Endothelial cell of umbilical vein (primary cell): ENCODE data around the gene MAP1B.

Experiments
- EZH2 ChIP-seq: IDR thresholded peaks from 2 replicates; pipeline ENCODE4 v1.6.1; 2012; ENCODE audit warnings: borderline replicate concordance, low read depth, mild to moderate bottlenecking, moderate library complexity, low read length, inconsistent platforms; ENCODE audit not compliant: severe bottlenecking
- JUN ChIP-seq: IDR thresholded peaks from 2 replicates; pipeline ENCODE4 v1.6.1; 2011; ENCODE audit warnings: borderline replicate concordance, low read depth; ENCODE audit not compliant: insufficient read length, insufficient read depth
- MAX ChIP-seq: IDR thresholded peaks from 2 replicates; pipeline ENCODE4 v1.6.1; 2011; ENCODE audit not compliant: insufficient read depth, insufficient read length
- MYC ChIP-seq: IDR thresholded peaks from one replicate; pipeline ENCODE4 v1.6.1; 2011; ENCODE audit warnings: mild to moderate bottlenecking, low read depth, low read length
- POLR2A ChIP-seq: IDR thresholded peaks from 2 replicates; pipeline ENCODE4 v1.6.1; 2012; ENCODE audit warnings: low read depth, mild to moderate bottlenecking, control low read depth, low read length
- POLR2AphosphoS5 ChIP-seq: IDR thresholded peaks from 2 replicates; pipeline ENCODE4 v1.6.1; 2012; ENCODE audit warnings: low read depth, mild to moderate bottlenecking, control low read depth, low read length, moderate library complexity; ENCODE audit not compliant: insufficient read depth
- TF ChIP-seq, protein P1 (sequence below), 2 donors: IDR thresholded peaks; 1 replicate in 1 of 2; 2 replicates in 1 of 2; pipeline ENCODE4 v1.5.1; 2011; ENCODE audit warnings: low read length in 2 of 2, mild to moderate bottlenecking in 2 of 2, moderate library complexity in 2 of 2, control low read depth in 1 of 2, inconsistent platforms in 1 of 2, low read depth in 1 of 2; ENCODE audit not compliant: insufficient read depth in 1 of 2; ENCODE audit errors: extremely low read depth in 1 of 2

DNA sequence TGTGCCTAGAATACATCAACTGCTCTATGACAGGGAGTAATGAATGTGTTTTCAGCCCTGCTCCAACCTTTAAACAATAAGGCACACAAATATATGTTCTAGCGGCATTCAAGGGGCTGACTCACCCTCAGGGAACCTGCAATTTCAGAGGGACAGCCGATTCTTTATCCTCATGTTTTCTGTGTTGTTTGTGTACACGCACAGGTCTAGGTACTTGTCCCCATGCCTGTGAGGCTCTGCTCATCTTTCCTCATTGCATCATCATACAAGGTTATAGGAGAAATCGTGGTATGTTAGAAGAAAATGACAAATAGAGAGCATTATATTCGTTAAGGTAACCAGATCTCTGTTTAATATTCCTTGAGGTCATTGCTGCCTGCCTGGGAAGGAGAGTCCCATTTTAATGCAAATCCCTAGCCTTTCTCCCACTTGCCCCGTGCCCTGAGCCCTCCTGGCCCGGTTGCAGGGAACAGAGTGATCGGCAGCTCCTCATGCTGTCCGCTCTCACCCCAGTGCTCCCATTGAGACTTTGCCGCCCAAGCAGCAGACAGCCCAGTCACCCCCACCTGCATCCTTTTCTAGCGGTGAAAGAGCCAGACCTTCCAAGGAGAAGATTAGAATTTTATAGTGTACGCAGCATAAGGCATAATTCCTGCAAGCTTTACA lies 14.6 kb downstream of the MAP1B start:
- TF ChIP-seq POLR2AphosphoS5 (no peak), MAX (no peak), POLR2A (no peak), JUN (no peak), EZH2 (no peak), MYC (no peak)
- TF ChIP-seq, protein P1, sequence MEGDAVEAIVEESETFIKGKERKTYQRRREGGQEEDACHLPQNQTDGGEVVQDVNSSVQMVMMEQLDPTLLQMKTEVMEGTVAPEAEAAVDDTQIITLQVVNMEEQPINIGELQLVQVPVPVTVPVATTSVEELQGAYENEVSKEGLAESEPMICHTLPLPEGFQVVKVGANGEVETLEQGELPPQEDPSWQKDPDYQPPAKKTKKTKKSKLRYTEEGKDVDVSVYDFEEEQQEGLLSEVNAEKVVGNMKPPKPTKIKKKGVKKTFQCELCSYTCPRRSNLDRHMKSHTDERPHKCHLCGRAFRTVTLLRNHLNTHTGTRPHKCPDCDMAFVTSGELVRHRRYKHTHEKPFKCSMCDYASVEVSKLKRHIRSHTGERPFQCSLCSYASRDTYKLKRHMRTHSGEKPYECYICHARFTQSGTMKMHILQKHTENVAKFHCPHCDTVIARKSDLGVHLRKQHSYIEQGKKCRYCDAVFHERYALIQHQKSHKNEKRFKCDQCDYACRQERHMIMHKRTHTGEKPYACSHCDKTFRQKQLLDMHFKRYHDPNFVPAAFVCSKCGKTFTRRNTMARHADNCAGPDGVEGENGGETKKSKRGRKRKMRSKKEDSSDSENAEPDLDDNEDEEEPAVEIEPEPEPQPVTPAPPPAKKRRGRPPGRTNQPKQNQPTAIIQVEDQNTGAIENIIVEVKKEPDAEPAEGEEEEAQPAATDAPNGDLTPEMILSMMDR (IDR thresholded peaks at IDR 0.05; ENCODE audit: extremely low read depth in 1 of 2, insufficient read depth in 1 of 2, low read depth in 1 of 2, low read length in 2 of 2): no peak
